GM18861 (cell line): ENCODE results near the gene FHAD1.
"Not testable (repeated sequence)": the region's sequence is repeated elsewhere in the genome, so short reads cannot be mapped to it uniquely, and the experiment has no call there.

ENCODE experiments used
- ATAC-seq: cut with Tn5 transposase; IDR thresholded peaks from one replicate; pipeline ENCODE4 v1.9.1; 2021; ENCODE audit not compliant: unreplicated experiment

FHAD1 gene

DNA sequence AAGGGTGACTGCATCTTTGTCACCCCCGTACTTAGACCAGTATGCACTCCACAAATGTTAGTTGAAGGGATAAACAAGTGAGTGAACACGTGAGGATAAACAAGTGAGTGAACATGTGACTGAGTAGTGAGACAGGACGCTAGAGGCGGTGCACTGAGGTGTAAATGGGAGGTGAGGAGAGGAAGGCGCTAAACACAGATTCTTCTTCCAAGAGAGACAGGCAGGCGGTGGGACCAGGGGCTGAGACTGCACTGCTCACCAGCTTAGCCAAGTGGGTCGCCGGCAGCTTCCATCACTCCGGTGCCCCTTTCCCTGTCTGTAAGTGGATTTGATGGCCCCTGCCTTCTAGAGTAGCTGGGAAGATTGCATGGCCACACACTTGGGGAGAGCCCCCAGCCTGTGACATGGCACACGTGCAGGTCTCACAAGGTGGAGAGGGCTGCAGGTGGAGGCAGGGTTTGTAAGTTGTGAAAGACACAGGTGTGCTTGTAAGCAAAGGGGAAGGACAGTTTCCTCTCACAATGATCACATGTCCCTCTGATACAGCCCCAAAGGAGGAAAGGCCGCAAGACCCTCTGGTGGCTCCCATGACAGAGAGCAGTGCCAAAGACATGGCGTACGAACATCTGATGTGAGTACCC, 115.2 kb downstream of the FHAD1 start:
- no peak for ATAC-seq

GRCh38 chr1:15362737-15363128, 115.7 kb downstream of the FHAD1 start:
- ATAC-seq, result no peak

DNA sequence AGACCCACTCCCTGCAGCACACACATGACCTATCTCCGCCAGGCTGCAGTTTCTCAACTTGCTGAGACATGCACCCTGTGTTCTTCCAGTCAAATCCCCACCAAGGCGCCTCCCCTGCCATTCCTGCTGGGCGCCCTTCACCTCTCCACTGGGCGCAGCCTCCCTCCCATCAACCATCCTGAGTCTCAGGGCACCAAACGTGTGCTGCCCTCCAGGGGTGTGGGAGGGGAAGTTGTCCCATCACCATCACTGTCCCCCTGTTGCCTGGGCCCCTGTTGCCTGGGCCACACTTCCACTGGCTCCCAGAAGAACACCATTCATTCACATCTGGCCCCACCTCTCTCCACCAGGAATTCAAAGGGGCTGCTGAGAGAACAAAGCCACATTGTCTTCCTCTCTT, 117.7 kb downstream of the FHAD1 start:
- no peak for ATAC-seq

DNA sequence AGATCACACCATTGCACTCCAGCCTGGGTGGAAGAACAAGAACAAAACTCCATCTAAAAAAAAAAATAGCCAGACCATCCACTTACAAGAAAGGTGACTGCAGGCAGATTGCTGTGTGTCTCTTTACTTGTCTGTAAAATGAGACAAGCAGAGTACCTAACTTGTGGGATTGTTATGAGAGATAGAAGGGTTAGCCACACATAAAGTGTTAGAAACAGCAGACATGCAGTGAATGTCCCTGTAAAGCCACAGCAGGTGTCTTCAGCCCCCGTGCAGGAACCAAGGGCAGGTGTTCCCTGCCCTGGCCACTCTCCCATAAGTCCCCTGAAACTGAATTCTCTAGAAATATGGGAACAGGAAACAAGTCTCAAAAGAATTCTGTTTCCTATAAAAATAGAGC, 121.9 kb downstream of the FHAD1 start:
- no peak for ATAC-seq

DNA sequence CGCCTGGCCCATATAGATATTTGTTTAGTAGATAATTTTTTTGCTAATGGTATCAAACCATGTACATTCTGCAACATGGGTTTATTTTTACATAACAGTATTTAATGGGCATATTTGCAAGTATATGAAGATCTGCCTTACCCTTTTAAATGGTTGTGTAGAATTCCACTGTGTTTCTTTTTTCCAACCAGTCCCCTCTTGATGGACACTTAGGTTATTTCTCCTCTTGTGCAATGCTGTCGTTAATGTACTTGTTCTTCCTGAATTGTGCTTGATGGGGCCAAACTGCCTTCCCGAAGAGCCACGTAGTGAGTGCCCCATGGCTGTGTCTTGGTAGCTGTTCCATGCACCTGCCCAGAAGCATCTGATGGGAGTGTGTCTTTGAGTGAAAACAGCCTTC, 123.2 kb downstream of the FHAD1 start:
- no peak for ATAC-seq

DNA sequence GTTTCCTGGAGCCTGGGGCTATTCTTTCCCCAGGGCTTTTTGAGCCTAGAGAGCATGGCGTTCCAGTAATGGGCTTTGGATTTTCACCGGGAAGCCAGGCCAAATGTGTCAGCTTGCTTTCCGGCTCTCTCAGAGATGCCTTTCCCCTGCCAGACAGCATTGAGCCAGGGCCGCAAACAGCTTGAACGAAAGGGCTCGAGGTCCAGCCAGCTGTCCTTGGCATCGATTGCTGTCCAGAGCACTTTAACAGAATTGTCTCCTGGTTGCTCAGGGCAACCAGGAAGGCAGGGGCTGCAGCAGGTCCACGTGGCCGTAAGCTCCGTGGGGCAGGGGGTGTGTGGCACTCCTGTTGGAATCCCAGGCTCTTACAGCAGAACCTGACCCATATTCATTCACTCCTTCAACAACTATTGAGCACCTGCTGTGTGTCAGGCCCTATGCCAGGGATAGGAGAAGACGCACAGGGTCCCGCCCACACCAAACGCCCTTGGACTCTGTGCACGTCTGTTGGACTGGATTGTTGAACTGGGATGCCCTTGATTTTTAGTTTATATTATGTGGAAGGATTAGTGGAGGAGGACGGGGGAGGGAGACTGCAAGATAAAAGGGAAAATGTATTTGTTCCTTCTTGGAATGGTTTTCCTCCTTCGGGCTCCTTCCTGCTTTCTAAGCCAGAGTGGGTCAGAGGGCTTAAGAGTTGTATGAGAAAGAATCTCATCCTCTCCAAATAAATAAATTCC, 123.9 kb downstream of the FHAD1 start:
- ATAC-seq, result no peak

GRCh38 chr1:15371610-15372545, 124.9 kb downstream of the FHAD1 start:
- no peak for ATAC-seq

DNA sequence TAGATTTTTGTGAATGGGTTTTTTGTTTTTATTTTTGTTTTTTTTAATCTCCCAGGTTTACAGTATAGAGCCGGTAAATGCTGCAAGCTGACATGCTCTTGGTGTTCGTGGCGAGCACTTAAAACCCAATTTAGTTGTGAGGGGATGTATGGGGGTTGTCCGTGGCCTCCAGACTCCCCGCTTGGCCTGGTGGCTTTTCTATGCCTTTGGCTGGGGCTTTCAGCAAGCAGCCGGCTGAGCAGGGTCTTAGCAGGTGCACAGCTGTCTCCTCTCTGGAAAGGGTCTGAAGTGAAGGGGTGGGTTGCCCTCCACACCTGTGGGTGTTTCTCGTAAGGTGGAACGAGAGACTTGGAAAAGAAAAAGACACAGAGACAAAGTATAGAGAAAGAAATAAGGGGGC, 131.7 kb downstream of the FHAD1 start:
- ATAC-seq, result no peak

- not testable (repeated sequence) for ATAC-seq
Measured at GRCh38 chr1:15379151-15379550, 132.1 kb downstream of the FHAD1 start.

DNA sequence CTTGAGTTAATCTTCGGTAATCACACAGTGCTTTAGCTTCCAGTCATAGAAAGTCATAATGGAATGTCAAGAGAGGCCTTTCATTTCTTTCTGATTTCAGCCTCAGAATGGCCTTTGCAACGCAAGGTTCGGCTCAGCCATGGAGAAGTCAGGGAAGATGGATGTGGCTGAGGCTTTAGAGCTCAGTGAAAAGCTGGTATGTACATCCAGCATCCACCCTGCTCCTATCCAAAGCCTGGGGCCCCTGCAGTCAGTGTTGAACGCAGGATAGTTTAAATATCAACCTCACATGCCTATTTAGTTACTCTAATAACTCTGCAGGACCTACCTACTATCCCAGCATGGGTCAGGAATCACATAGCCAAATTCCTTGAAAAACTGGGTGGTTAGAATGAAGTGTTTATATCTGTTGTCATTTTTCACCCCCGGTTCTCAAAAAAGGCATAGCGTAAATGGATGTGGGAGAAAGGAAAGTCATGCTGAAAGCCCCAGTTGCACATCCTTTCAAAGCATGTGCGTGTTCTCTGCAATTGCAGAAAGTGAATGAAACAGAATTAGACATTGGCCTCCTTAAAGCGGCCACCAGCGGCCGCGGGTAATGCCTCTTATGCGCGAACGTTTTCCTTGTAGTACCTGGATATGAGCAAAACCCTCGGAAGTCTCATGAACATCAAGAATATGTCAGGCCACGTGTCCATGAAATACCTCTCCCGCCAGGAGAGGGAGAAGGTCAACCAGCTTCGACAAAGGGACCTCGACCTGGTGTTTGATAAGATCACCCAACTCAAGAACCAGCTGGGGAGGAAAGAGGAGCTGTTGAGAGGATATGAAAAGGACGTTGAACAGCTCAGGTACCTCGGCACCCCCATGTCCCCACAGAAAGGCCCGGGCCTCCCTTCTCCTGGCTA, 133.8 kb downstream of the FHAD1 start:
- no peak for ATAC-seq

- no peak for ATAC-seq
Measured at GRCh38 chr1:15381805-15382204, 134.8 kb downstream of the FHAD1 start.

- ATAC-seq, result no peak
Measured at GRCh38 chr1:15382601-15383518, 135.8 kb downstream of the FHAD1 start.

DNA sequence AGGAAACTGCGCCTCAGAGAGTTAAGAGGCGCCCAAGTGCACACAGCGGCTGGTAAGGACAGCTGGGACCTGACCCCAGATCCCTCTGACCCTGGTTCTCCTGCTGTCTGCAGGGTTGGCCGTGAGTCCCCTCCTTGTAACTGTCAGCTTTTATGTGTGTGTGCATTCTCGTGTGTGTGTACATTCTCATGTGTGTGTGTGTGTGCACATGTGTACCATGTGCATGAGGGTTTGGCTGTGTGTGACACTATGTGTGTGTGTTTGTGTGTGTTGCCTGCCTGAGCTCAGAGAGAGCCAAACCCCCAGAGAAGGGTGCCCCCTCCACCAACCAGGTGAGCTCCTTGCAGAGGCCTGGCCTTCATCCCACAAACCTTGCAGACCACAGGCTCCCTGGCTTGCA, 136.8 kb downstream of the FHAD1 start:
- ATAC-seq, result no peak

DNA sequence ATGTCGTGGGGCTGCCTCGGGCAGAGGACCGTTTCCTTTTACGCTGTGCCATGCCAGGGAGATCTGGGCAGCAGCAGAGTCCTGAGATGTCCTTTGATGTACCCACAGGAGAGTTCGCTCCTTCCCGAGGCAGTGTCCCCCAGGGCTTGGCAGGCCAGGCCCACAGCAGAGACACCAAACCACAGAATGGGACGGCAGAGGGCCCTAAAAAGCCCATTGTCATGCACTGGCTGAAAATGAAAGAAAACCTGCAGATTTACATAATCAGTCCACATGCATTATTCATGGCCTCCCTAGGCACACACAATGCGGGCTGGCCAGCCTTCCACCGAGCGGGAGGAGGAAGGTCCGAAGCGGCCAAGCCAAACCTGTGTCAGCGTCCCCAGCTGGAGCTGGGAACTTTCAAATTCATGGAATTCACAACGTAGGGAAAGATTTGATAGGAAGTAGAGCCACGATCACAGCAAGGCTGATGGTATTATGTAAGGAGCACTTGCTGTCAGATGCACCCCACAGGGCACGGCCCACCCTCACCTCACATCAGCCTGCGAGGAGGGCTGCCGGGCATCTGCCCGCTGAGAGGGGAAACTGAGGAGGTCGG, 137.4 kb downstream of the FHAD1 start:
- ATAC-seq, result peak; percentile 62

GRCh38 chr1:15385420-15385819, 138.4 kb downstream of the FHAD1 start:
- no peak for ATAC-seq

- no peak for ATAC-seq
Measured at GRCh38 chr1:15386164-15386749, 139.2 kb downstream of the FHAD1 start.

- no peak for ATAC-seq
Measured at GRCh38 chr1:15388201-15388880, 141.3 kb downstream of the FHAD1 start.

DNA sequence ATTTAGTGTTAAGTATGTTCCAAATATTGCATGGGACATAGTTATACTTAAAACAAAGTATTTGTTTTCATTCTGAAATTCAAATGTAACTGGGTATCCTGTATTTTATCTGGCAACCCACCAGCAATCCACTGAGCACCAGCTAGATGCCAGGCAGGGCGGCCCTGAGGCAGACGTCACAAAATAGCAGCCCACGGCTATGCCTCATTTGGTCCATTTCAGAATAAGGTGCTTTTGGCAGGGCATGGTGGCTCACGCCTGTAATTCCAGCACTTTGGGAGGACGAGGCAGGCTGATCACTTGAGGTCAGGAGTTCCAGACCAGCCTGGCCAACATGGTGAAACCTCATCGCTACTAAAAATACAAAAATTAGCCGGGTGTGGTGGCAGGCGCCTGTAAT, 142.8 kb downstream of the FHAD1 start:
- not testable (repeated sequence) for ATAC-seq
